ENCODE data around the gene ADH6.
"Not testable (repeated sequence)": the region's sequence is repeated elsewhere in the genome, so short reads cannot be mapped to it uniquely, and the experiment has no call there.

The ADH6 gene

DNA sequence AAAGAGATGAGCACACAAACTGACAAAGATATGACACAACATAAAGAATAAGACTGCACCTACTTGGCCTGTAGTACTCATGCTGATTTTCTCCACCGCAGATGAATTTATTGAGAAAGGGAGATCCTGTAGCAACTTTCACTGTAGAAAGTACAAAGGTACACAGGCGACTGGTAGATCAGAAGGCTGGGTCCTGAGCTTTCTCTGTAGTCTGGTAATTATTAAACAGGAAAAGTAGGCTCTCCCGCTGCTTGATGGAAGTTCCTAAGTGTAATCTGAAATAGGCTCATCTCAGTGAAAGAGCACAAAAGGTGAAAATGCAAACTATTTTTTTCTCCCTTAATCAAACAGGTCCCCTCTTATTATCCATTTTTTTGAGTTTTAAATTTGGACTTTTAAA, at the start of gene ADH6:
TSS of gene ADH6 (minus strand) at position 175 of the 400 bp plus-strand sequence. CDS start at position 81, 94 bp downstream.
- no peak for DNase-seq (ENCODE audit: low spot score)

DNA sequence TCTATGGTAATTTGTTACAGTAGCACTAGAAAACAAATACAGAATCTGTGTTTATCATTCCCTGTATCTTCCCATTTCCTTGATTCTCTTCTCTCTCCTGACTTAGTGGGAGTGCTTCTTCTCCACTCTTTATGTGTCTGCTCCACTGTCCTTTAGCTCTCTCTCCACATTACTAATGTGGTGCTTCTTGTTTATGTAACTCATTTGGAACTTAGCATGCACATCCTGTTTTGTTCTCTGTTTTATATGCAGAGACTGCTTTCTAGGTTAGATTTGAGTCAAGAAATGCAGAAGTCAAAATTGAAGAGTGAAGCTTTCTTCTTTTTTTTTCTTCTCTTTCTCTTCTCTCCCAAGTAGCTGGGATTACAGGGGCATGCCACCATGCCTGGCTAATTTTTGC, 45.9 kb upstream of the ADH6 start:
- DNase-seq (ENCODE audit: low spot score), result no peak

DNA sequence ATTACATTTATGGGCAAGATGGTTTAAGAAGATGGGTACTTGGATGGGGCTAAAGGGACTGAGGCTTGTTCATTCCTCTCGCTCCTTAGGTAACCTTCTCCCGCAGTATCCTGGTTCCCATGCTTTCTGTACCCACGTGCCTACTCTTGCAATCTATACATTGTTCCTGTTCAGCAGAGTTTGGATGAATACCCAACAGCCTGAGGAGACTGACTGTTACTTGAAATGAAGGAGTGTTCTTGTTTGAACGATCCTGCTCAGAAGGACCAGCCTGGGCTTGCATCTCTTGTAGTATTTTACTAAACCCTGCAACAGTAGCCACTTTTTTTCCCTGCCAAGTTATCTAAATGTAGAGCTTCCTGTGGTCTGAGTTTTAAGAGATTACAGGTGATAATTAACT, 33.7 kb upstream of the ADH6 start:
- no peak for DNase-seq (ENCODE audit: low spot score)

GRCh38 chr4:99248714-99249113, 29.7 kb upstream of the ADH6 start:
- no peak for DNase-seq (ENCODE audit: low spot score)

DNA sequence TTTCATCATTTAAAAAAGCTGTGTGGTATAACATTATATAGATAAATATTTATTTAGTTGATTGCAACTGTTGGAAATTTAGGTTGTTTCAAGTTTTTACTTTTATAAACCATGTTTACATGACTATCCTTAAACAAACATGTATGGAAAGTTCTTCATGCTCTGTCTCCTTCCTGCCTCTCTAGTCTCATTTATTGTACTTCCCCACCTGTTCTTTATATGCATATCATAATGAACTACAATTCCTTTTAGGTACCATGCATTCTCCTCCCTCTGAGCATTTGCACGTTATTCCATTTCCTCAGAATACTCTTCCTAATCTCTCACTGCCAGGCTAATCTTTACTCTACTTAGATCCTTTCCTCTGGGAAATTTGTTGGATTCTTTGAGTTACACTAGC, 16.9 kb upstream of the ADH6 start:
- DNase-seq (ENCODE audit: low spot score), result no peak

DNA sequence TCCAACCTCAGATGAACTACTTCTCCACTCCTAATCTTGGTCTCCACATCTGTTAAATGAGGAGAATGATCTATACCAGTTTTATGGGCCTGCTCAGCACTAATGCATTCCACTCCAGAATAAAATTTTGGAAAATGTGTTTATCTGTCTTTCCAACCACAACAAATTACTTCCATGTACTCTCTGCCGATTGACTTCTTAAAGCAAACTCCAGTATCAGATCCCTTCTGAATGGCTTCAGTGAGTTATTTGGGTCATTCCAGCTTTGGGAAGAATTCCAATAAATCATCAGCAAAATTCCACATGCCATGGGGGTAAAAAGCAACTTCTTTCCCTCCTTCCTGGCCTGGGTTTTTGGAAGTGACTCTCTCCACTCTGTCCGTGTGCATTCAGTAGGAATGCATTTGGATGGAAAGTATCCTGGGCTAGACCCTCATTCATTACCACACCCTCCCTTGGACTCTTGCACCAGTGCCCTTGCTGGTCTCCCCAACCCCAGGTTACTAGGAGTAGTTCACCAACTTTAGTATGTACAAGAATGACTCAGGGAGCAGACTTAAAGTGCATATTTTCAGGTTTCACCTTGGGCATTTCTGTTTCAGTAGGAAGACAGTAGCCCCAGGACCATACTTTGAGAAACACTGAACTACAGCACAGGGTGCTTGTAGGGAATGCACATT, 15.4 kb upstream of the ADH6 start:
- peak; percentile 14 for DNase-seq (ENCODE audit: low spot score)

DNA sequence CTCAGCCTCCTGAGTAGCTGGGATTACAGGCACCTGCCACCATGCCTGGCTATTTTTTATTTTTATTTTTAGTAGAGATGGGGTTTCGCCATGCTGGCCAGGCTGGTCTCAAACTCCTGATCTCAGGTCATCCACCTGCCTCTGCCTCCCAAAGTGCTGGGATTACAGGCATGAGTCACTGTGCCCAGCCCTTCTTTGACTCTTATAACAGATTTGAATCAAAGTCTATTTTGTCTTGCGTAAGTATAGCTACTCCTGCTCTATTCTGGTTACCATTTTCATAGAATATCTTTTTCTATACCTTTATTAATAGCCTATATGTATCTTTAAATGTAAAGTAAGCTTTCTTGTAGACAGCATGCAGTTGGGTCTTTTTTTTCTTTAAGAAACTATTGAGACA, 14.4 kb upstream of the ADH6 start:
- not testable (repeated sequence) for DNase-seq (ENCODE audit: low spot score)

- DNase-seq (ENCODE audit: low spot score), result not testable (repeated sequence)
Measured at GRCh38 chr4:99228706-99229105, 9.7 kb upstream of the ADH6 start.

- not testable (repeated sequence) for DNase-seq (ENCODE audit: low spot score)
Measured at GRCh38 chr4:99227646-99228045, 8.6 kb upstream of the ADH6 start.

GRCh38 chr4:99221980-99222379, 2.9 kb upstream of the ADH6 start:
- DNase-seq (ENCODE audit: low spot score), result no peak

DNA sequence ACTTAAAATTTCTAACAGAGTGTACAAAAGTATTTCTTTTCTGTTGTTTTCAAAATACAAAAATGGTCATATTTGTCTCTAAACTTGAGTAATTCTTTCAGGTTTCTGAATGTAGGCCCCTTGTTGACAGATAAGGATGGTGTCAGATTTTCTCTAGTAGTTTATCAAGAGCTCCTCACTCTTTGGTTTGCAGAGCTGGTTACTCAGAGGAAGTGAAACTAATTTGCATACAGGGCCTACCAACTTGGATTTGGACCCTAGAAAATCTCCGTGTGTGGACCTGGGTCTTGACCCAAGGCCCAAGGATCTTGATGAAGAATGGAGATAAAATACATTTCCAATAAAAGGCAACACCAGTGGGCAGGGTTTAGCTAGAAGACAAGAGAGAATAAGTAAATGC, 433 bp upstream of the ADH6 start:
- DNase-seq (ENCODE audit: low spot score), result no peak

DNA sequence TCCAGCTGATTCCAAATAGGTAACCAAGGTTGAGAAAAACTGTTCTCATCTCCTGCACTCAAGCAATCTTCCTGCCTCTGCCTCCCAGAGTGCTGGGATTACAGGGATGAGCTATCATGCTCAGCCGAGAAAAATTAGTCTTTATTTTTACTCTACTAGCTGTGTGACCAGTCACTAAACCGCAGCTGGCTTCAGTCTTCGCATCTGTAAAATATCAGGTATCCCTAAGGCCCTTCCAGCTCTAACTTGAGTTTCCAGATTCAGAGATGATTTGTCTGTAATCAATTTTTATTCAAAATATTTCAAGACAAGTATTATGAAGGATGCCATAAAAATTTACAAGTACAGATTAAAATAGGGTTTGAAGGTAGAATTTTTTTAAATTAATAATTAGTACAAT, 3.5 kb downstream of the ADH6 start:
- DNase-seq (ENCODE audit: low spot score), result no peak

DNA sequence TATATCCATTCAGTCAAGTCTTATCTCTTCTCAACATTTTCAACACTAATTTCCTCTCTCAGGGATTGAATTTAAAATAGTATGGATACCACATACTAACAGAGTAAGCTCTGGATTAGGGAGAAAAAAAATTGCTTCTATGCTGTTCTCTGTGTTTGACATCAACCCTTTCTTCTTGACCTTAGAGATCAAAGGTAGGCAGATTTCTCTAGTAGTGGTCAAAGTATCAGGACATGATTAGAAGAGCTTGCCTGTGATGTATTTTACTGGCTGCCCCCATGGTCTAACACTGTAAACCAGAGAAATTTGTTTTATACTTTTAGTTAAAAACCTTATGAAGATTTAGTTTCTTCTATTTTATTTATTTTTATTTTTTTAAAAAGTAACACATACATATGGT, 8.3 kb downstream of the ADH6 start:
- no peak for DNase-seq (ENCODE audit: low spot score)

GRCh38 chr4:99209671-99210070, 9.4 kb downstream of the ADH6 start:
- peak; percentile 37 for DNase-seq (ENCODE audit: low spot score)

DNA sequence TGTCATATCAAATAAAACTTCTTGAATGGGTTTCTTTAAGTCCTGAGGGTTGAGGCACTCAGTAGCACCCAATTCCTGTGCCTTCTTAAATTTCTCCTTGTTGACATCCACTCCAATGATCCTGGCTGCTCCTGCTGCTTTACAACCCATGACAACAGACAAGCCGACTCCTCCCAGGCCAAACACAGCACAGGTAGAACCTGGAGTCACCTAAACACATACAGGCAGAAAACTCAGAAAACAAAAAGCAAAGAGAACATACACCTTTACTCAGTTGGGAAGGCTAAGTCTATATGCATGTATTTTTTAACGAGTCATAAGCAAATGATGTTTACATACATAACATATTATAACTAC, 10.3 kb downstream of the ADH6 start:
- no peak for DNase-seq (ENCODE audit: low spot score)

DNA sequence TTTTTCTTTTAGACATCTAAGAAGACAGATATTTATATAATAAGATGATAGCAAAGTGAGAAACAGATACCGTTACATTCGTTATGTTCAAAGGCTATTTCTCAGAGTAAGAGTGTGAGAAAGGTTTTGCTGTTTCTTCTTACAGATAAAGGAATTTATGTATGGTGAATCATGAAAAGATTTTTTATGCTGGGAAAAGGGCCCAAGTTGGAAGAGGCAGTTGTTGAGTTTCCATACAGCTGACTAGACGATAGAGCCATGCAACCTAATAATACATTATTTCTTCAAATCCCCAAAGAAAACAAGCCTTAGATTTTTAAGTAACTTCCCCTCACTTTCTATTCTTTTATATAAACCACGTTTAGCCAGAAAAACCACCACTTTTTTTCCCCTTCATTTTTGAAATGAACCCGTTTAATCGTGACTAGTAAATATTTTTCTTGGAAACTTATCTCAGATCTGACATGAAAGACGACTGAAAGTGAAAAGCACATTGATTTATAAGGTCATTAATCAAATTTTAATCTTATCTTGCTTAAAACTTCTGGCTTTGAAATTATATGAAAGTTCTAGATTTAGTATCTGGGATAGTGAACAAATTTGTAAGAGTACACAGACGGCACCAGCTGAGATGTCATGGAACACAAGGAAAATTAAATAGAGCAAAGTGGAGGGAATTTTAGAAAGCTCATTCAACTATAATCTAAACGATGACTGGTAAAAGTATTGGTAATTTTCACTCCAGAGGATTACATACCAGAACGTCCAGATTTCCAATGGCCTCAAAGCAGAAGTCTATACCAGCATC, 10.9 kb downstream of the ADH6 start:
- DNase-seq (ENCODE audit: low spot score), result no peak

DNA sequence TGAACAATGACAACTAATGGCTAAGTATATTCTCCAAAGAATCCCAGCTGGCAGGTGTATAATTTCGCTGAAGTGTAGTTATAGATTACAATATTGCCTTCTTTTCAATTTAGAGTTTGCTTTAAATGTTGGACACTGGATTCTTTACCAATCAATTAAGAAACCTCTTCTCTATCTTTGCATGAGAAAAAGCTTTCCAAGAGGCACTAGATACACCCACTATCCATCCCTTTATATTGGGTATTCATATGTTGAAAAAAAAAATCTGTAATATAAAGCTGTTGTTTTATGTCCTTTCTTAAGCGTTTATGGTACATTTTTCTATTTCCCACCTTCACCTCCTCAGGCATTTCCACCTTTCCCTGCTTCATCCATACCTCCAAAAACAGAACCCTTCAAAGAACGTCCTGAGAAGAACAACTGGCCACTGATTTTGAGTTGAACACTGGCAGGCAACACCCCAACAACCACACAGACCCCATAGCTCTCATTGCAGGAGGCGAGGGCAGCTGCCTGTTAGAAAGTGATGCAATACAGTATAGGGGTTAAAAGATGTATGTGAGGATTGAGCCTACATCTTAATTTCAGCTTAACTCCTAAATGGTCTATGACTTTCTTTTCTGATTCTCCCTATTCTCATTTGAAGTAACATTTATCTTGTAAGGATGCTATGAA, 11.8 kb downstream of the ADH6 start:
- no peak for DNase-seq (ENCODE audit: low spot score)

DNA sequence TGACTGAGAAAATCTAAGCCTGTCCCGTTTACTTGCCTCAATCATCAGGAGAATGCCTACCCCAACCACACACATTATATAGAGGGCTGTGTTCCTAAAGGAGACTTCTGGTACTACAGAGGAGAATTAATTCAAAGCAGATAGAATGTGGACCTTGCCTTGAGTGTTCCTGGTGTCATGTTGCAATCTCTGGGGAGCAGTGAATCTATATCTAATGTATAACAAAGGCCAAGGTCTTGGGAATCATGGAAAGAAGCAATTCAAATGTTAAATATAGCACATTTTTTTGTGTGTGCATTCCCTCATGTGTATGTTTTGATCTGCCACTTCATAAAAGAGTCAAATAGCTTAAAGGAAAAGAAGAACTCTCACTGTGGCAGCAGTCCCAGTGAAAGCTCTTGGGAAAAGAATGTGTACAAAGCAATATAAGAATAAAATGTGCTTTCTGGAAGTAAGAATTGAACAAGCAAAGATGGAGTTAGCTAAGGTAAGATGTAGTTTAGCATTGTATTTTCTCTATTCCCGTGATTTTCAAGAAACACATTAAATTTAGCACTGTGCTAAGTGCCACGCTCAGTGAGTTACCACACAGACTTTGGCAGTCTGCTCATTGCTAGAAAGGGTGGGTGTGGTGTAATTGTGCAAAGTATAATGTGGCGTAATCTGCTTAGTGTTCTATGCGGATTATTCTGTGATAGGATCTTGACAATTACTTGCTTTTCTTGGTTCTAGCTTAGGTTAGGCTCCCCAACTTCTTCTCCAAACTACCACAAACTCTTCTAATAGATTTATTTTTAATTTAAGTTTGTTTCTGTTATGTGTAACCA, 13.7 kb downstream of the ADH6 start:
- peak; percentile 44 for DNase-seq (ENCODE audit: low spot score)

DNA sequence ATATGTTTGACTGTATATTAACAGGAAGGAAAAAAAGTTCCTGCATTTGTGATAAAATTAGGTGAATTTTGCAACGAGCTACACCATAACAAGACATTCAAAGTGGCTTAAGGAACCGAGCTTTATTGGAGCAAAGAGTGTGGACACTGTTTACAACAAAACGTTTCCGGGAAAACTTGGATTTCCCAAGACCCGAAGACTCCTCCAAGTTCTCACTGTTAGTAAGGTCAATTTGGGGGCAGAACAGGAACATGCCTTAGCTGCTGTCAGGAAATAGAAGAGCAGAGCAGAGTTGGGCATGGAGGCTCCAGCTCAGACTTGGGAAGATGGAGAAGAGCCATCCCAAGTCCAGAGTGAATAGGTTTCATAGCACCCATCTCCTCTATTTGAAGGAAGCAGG, 16.5 kb downstream of the ADH6 start:
- peak; percentile 24 for DNase-seq (ENCODE audit: low spot score)

GRCh38 chr4:99202094-99202493, 17.0 kb downstream of the ADH6 start:
- no peak for DNase-seq (ENCODE audit: low spot score)

- DNase-seq (ENCODE audit: low spot score), result peak; percentile 40
Measured at GRCh38 chr4:99201690-99202089, 17.4 kb downstream of the ADH6 start.

DNA sequence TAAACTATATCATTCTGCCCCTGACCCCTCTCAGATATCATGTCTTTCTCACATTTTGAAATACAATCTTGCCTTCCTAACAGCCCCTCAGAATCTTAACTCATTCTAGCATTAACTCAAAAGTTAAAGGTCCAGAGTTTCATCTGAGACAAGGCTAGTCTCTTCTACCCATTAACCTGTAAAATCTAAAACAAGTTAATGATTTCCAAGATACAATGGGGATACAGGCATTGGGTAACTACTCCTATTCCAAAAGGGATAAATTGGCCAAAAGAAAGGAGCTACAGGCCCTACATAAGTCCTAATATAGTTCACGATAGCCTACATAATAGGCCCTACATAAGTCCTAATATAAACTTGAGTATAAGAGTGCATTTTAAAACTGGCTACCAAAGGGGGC, 18.9 kb downstream of the ADH6 start:
- DNase-seq (ENCODE audit: low spot score), result no peak

All from GM03348 (cell line).